NCI-H2196 (cell line): ENCODE measurements around the gene PRPF31.
"Not testable (repeated sequence)": the region's sequence is repeated elsewhere in the genome, so short reads cannot be mapped to it uniquely, and the experiment has no call there.

Experiments
- DNase-seq: peaks from one replicate; lab custom pipeline; 2025; ENCODE audit not compliant: unreplicated experiment; lab: John Stamatoyannopoulos, UW

PRPF31 gene

GRCh38 chr19:54160854-54161253 lies 45.3 kb downstream of the PRPF31 start:
- no peak for DNase-seq

- peak; percentile 81 for DNase-seq
Measured at GRCh38 chr19:54162241-54162805, 46.8 kb downstream of the PRPF31 start.

GRCh38 chr19:54162884-54163283 lies 47.3 kb downstream of the PRPF31 start:
- DNase-seq, result no peak

- peak; percentile 44 for DNase-seq
Measured at GRCh38 chr19:54164369-54165068, 49.0 kb downstream of the PRPF31 start.

GRCh38 chr19:54165222-54165621 lies 49.7 kb downstream of the PRPF31 start:
- no peak for DNase-seq

- peak; percentile 92 for DNase-seq
Measured at GRCh38 chr19:54168174-54168917, 52.8 kb downstream of the PRPF31 start.

GRCh38 chr19:54169149-54169740 lies 53.7 kb downstream of the PRPF31 start:
- no peak for DNase-seq

GRCh38 chr19:54171736-54172431 lies 56.3 kb downstream of the PRPF31 start:
- not testable (repeated sequence) for DNase-seq

- peak; percentile 76 for DNase-seq
Measured at GRCh38 chr19:54172471-54173358, 57.2 kb downstream of the PRPF31 start, which contains the start of gene TMC4. Gene TMC4 (minus strand): TSS chr19:54173160. CDS start chr19:54173117, 43 bp downstream.

GRCh38 chr19:54173359-54173699 lies 57.8 kb downstream of the PRPF31 start:
- DNase-seq, result no peak

GRCh38 chr19:54173951-54174834 lies 58.6 kb downstream of the PRPF31 start:
- DNase-seq, result no peak

- DNase-seq, result peak; percentile 62
Measured at GRCh38 chr19:54178581-54179261, 63.2 kb downstream of the PRPF31 start.

- DNase-seq, result no peak
Measured at GRCh38 chr19:54179262-54179852, 63.8 kb downstream of the PRPF31 start.

- peak; percentile 96 for DNase-seq
Measured at GRCh38 chr19:54179921-54180461, 64.4 kb downstream of the PRPF31 start.

GRCh38 chr19:54180691-54181091 lies 65.1 kb downstream of the PRPF31 start:
- DNase-seq, result no peak
